ENCODE results near the gene SIGLEC1. TPM values are rescaled to one million over a fixed set of nuclear protein-coding genes. Genes with fewer than 3 reads are reported as not detected.

Gene SIGLEC1
- total RNA-seq, 4 donors from 2014 or later, result 0.60 to 3.5 (median 1.1) TPM

DNA sequence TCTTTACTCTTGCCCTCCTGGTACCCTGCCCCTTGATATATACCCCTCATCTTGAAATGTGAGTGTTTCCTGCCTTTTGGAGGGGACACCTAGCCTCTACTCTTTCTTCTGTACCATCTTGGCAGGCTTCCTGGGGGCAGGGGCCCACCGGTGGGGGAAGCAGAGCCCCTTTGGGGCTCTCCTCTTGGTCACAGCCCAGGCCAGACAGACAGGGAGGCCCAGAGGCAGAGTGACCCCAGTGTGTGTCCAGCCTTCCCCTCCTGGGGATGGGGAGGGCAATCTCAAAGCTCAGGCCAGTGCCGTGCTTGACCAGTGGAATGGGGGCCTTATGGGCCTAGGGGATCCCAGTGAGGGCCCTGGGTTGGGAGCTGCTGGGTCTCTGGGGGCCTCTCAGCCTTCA, 34.2 kb downstream of the SIGLEC1 start:
- peak overlapping the region; percentile 85 for H3K27ac ChIP-seq
- TF ChIP-seq, protein P1, sequence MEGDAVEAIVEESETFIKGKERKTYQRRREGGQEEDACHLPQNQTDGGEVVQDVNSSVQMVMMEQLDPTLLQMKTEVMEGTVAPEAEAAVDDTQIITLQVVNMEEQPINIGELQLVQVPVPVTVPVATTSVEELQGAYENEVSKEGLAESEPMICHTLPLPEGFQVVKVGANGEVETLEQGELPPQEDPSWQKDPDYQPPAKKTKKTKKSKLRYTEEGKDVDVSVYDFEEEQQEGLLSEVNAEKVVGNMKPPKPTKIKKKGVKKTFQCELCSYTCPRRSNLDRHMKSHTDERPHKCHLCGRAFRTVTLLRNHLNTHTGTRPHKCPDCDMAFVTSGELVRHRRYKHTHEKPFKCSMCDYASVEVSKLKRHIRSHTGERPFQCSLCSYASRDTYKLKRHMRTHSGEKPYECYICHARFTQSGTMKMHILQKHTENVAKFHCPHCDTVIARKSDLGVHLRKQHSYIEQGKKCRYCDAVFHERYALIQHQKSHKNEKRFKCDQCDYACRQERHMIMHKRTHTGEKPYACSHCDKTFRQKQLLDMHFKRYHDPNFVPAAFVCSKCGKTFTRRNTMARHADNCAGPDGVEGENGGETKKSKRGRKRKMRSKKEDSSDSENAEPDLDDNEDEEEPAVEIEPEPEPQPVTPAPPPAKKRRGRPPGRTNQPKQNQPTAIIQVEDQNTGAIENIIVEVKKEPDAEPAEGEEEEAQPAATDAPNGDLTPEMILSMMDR (IDR thresholded peaks at IDR 0.05), result no peak
- TF ChIP-seq POLR2AphosphoS5 (IDR thresholded peaks at IDR 0.05), result no peak
- TF ChIP-seq POLR2A (IDR thresholded peaks at IDR 0.05), result no peak
- no peak overlapping the region for H3K4me3 ChIP-seq
- H3K36me3 ChIP-seq, result peaks cover 4% of the 10 kb centered on the region
- H3K27me3 ChIP-seq, result peaks cover 57% of the 10 kb centered on the region
- H3K4me1 ChIP-seq, result peaks cover 42% of the 10 kb centered on the region
- WGBS, result 29% methylated on average over 1 of the region's 2 CpGs
- H3K9me3 ChIP-seq, result no peaks in the 10 kb centered on the region
- DNase-seq (ENCODE audit: low spot score in 2 of 2), result no peak

DNA sequence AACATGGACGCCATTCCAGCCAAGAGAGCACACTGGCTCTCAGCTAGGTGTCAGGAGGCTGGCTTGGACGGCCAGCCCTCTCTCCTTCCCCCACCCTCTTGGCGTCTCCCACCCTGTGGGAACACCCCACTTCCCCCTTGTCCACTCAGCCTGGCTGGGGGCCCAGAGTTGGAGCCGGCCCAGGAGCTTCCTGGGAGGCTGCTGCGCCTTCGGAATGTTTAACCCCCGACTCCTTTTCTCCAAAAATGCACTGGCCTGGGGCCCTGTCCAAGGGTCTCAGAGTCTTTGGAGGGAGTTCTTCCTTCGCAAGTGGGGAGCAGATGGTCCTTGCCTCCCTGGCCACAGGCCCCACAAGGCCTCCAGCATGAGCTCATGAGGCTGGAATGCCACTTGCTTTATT, 34.7 kb downstream of the SIGLEC1 start:
- WGBS, result 67% methylated on average over 8 of the region's 8 CpGs
- H3K9me3 ChIP-seq, result no peaks in the 10 kb centered on the region
- no peak overlapping the region for H3K4me3 ChIP-seq
- TF ChIP-seq, protein P1 (IDR thresholded peaks at IDR 0.05), result no peak
- TF ChIP-seq POLR2A (IDR thresholded peaks at IDR 0.05) (no peak), EP300 (IDR thresholded peaks at IDR 0.05) (no peak), POLR2AphosphoS5 (IDR thresholded peaks at IDR 0.05) (no peak)
- peak overlapping the region; percentile 85 for H3K27ac ChIP-seq
- H3K36me3 ChIP-seq, result peaks cover 4% of the 10 kb centered on the region
- H3K4me1 ChIP-seq, result peaks cover 43% of the 10 kb centered on the region
- peaks cover 62% of the 10 kb centered on the region for H3K27me3 ChIP-seq
- DNase-seq (ENCODE audit: low spot score in 2 of 2), result no peak

DNA sequence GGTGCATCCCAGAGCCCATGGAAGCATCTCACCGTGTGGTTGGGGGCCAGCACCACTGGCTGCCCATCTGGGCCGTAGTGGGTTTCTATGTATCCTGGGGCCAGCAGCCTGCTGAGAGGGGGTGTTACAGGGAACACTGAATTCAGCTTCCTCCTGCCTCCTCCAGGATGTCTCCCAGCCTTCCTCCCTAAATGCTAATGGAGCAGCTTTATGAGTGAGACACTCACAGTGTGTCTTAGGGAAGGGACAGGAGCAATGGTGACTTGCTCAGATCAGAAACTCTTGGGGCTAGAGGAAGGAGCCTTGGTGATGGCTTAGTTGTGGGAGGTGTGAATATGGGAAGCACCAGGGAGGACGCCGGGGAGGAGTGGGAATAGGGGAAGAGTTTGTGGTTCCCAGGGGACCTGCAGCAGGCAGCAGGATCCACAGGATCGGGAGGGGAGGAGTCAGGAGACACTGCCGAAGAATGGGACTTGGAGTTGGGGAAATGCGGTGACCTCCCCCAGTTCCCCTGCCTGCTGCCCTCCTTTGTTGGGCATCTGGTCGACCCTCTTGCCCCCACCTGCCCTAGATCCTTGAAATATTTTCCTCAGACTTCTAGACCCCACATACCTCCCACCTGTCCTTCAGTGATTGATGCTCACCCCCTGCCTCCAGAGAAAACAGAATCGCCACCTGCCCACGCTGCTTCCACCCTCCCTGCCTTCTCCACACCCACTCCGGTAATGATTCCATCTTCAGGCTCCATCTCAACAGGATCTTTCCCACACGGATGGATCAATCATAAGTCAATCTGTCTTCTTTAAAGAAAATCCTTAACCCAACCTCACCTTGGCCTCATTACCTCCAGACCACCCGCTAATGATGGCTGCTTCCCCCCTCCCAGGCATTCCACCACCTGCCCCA, 37.2 kb downstream of the SIGLEC1 start:
- DNase-seq (ENCODE audit: low spot score in 2 of 2), result no peak
- TF ChIP-seq, protein P1 (IDR thresholded peaks at IDR 0.05), result no peak
- TF ChIP-seq POLR2A (IDR thresholded peaks at IDR 0.05) (no peak), POLR2AphosphoS5 (IDR thresholded peaks at IDR 0.05) (no peak), EP300 (IDR thresholded peaks at IDR 0.05) (no peak)
- Histone ChIP-seq H3K4me1 (peaks cover 36% of the 10 kb centered on the region), H3K9me3 (no peaks in the 10 kb centered on the region), H3K27me3 (peaks cover 63% of the 10 kb centered on the region), H3K4me3 (no peak overlapping the region), H3K27ac (no peak overlapping the region), H3K36me3 (peaks cover 15% of the 10 kb centered on the region)
- 41% methylated on average over 12 of the region's 13 CpGs for WGBS

DNA sequence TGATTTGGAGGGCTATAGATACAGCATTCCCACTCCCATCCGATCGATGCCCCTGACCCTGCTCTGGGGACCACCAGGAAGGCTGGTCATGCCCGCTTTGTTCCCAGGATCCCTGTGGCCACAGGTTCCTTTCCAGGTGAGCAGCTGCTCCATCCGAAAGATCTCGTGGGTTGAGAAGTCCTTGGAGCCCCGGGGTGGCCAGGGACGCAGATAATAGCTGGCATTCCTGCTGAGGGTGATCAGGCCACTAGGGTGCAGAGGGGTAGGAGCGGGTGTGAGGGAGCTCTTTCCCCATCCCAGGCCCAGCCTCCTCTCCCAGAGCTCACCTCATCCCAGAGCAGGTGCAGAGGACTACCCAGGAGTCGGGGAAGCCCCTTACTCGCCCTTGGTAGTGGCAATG, 38.0 kb downstream of the SIGLEC1 start:
- Histone ChIP-seq H3K27me3 (peaks cover 59% of the 10 kb centered on the region), H3K4me1 (peaks cover 32% of the 10 kb centered on the region), H3K4me3 (no peak overlapping the region), H3K27ac (no peak overlapping the region), H3K36me3 (peaks cover 15% of the 10 kb centered on the region), H3K9me3 (no peaks in the 10 kb centered on the region)
- TF ChIP-seq, protein P1 (IDR thresholded peaks at IDR 0.05), result no peak
- TF ChIP-seq POLR2A (IDR thresholded peaks at IDR 0.05) (no peak), EP300 (IDR thresholded peaks at IDR 0.05) (no peak), POLR2AphosphoS5 (IDR thresholded peaks at IDR 0.05) (no peak)
- WGBS, result 77% methylated on average over 8 of the region's 10 CpGs
- DNase-seq (ENCODE audit: low spot score in 2 of 2), result no peak

DNA sequence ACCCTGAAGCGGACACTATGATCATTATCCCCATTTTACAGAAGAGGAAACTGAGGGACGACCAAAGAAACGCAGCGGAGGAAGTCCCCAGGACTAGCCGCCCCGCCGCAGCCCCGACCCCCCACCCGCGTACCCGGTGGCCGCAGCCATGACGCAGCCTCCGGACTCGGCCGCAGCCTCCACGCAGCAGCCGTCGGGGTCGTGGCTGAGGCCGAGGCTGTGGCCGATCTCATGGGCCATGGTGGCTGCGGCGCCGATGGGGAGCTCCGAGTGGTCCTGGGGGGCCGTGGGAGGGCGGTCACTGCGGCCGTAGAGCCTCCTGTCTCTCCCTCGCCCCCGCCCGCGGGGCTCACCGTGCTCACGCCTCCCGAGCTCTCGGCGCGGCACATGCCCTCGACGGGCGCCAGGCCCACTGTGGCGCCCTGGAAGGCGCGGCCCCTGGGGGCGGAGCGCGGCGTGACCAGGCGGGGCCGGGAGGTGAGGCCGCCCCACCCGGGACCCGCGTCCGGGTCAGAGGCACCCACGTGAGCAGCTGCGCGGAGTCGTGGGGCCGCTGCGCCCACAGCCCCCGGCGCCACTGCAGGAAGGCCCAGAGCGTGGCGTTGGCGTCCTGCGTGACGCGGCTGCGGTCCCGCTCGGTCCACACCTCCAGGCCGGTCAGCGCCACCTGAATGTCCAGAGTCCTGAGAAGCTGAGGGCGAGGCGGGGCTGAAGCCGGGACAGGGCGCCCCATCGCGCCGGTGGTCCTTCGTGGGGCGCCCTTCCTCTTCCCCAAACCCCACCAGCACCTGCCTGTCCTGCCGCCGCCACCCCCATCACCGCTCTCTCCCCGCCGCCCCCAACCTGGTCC, 39.0 kb downstream of the SIGLEC1 start:
- H3K9me3 ChIP-seq, result no peaks in the 10 kb centered on the region
- TF ChIP-seq POLR2AphosphoS5 (IDR thresholded peaks at IDR 0.05) (no peak), POLR2A (IDR thresholded peaks at IDR 0.05) (no peak), EP300 (IDR thresholded peaks at IDR 0.05) (no peak)
- TF ChIP-seq, protein P1 (IDR thresholded peaks at IDR 0.05), result no peak
- H3K27me3 ChIP-seq, result peaks cover 59% of the 10 kb centered on the region
- H3K4me3 ChIP-seq, result no peak overlapping the region
- H3K4me1 ChIP-seq, result peaks cover 30% of the 10 kb centered on the region
- no peak overlapping the region for H3K27ac ChIP-seq
- peaks cover 17% of the 10 kb centered on the region for H3K36me3 ChIP-seq
- DNase-seq (ENCODE audit: low spot score in 2 of 2), result no peak
- 77% methylated on average over 21 of the region's 90 CpGs for WGBS
